SW480 (cell line): Measurements from ENCODE around the gene OR4D1.
A peak's percentile ranks its signal among the peaks of the same experiment; 100 is the strongest.

Source experiments
- DNase-seq: peaks from one replicate; pipeline ENCODE4 v3.0.0-alpha.2; 2016; ENCODE audit warnings: low spot score

Gene OR4D1

DNA sequence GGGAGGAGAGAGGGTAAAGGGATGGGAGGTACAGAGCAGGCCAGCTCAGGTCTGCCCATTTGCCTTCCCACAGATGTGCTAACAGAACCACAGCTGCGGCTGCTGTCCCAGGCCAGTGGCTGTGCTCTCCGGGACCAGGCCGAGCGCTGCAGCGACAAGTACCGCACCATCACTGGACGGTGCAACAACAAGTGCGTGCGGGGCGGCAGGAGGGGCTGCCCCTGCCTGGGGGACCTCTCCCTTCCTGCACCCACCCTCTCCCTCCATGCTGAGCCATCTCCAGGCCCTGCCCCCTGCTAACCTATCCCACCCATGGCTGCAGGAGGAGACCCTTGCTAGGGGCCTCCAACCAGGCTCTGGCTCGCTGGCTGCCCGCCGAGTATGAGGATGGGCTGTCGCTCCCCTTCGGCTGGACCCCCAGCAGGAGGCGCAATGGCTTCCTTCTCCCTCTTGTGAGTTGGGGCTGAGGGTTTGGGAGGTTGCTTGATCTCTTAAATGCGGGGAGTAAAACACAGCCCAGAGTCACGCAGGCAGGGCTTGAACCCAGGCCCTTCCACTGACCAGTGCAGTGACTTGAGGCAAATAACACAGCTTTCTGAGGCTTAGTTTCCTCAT is 45.6 kb downstream of the OR4D1 start:
- no peak for DNase-seq

DNA sequence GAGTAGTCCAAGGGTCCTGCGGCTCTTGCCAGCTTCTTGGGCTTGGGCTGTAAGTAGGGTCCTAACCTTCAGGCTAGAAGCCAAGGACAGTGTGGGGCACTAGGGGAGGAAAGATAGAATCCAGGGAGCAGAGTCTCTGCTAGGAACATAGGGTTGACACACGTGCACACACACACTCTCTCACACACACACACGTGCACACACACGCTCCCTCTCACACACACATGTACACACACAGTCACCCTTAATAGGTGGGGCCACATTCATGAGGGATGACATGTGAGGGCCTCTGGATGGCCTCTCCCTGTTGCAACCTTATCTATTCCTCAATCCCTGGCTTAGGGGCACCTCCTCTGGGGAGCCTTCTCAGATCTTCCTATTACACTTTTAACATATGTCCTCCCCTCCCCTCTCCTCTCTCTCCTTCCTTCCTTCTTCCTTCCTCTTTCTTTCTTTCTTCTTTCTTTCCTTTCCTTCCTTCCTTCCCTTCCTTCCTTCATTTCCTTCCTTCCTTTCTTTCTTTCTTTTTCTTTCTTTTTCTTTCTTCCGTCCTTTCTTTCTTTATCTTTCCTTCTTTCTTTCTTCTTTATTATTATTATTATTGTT is 47.4 kb downstream of the OR4D1 start:
- DNase-seq, result no peak

DNA sequence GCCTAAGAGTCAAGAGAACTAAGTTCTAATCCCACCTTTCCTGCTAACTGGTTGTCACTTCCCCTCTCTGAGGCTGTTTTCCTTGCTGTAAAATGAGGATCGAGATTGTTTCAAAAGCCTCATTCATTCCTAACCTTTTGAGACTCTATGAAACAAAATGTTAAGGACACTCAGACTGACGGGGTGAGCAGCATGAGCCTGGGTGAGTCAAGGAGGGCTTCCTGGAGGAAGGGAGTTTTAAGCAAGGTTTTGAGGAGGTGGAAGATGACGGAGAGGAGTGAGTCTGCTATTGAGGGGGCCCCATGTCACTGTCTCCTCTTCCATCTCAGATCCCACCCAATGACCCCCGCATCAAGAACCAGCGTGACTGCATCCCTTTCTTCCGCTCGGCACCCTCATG is 48.4 kb downstream of the OR4D1 start:
- DNase-seq, result no peak

DNA sequence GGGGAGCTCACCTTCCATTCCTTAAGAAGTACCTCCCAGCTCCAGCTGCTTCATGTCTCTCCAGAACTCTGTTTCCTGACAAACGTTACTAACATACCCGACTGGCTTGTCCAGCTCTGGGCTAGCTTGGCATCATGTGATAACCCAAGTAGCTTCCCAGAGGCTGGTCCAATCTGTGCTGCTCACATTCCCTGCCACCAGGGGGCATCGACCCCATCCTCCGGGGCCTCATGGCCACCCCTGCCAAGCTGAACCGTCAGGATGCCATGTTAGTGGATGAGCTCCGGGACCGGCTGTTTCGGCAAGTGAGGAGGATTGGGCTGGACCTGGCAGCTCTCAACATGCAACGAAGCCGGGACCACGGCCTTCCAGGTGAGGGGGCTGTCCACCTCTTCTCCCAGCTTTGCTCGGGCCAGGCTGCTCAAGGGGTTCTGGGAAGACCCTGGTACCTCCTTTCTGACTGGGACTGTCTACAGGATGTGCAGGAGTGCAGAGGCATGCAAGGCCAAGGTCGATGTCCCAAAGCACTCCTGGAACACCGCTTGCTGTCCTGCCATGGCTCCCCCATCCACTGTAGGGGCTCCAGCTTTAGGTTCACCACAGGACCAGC is 51.9 kb downstream of the OR4D1 start:
- DNase-seq, result peak; percentile 64

DNA sequence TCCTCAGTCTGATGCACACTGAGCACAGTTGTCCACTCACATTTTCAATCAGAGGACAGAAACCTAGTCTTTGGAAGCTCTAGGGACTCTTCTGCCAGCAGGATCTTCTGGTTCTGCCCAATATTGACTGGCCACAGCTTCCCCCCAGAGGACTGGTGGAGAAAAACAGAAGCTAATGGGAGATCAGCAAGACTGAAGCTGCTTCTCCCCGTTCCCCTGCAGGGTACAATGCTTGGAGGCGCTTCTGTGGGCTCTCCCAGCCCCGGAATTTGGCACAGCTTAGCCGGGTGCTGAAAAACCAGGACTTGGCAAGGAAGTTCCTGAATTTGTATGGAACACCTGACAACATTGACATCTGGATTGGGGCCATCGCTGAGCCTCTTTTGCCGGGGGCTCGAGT is 54.7 kb downstream of the OR4D1 start:
- DNase-seq, result no peak

DNA sequence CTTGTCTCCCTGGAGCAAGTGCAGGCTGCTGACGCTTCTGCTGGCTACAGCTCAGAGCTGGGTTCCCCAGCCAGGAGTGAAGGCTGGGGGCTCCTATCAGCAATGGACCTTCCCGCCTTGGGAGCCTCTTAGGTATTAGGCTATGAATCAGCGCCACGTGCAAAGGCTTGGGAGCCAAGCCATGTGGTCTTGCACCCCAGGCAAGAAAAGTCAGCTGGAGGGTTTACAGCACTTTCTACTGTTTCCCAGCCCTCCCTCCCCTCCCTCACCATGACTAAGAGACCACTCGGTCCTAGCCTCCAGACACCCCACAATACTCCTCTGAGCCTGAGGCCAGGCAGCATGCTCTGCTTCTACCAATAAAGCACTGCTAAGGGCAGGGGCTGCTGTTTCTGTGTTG is 56.6 kb downstream of the OR4D1 start:
- DNase-seq, result no peak

DNA sequence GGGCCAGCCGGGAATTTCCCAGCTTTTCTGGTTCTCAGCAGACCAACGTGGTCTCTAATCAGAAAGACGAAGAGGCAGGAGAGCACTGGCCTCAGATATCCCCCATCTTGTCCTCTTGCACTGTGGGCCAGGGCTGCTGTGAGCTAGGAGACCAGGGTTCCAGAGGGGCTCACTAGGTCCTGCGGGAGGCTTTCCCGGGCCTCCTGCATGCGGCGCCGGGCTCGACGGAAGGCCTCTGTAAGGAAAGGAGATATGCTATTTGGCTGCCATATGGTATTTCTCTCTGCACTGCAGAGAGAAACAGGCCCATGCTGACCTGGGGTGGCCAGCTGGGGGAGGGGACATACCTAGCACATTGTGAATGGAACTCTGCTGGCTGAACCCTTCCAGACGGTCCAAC is 57.8 kb downstream of the OR4D1 start:
- no peak for DNase-seq

DNA sequence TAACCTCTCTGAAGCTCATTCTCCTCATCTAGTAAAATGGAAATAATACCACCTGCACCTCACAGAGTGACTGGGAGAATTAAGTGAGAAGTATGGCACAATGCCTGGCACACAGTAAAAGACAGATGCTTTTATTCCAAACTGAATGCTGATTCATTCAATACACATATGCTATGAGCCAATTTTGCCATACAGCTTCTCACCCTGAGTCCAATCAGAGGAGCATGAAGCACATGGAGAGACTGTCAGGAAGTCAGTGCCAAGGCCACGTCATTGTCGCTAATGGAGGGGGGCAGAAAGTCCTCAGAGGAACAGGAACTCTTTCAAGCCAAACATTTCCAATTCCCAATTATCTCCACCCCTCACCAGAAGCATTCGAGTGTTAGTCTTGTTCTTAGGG is 59.3 kb downstream of the OR4D1 start:
- DNase-seq, result no peak

DNA sequence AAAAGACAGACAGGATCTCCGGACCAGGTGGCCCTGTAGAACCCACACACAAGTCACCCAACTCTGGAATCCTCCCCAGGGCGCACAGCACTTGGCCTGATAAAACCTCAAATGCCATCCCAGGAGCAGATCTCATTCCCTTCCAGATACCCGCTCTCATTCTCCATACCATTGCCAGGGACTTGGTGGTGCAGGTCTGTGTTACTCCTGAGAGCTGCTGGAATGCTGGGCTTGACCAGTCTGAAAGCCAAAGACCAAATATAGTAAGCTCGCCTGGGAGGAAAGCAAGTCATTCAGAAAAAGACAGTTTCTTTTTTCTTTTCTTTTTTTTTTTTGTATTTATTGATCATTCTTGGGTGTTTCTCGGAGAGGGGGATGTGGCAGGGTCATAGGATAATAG is 60.2 kb downstream of the OR4D1 start:
- no peak for DNase-seq
